Measurements from ENCODE around the gene PEX16.

The PEX16 gene

GRCh38 chr11:45930031-45930794 lies 12.5 kb upstream of the PEX16 start:
- TF ChIP-seq TAF1 (IDR thresholded peaks at IDR 0.05; ENCODE audit: low read depth) (no peak), TEAD4 (IDR thresholded peaks at IDR 0.05) (no peak), REST (IDR thresholded peaks at IDR 0.05; ENCODE audit: low read depth) (no peak), TCF12 (IDR thresholded peaks at IDR 0.05; ENCODE audit: low read depth) (no peak), CEBPB (IDR thresholded peaks at IDR 0.05) (no peak), MAX (IDR thresholded peaks at IDR 0.05) (no peak), CREB1 (IDR thresholded peaks at IDR 0.05; ENCODE audit: low read depth) (no peak), EP300 (IDR thresholded peaks at IDR 0.05; ENCODE audit: borderline replicate concordance) (no peak), FOXM1 (IDR thresholded peaks at IDR 0.05; ENCODE audit: borderline replicate concordance, low read depth) (no peak), RAD21 (IDR thresholded peaks at IDR 0.05; ENCODE audit: low read depth) (no peak), ZBTB7A (IDR thresholded peaks at IDR 0.05; ENCODE audit: low read depth) (no peak), EGR1 (IDR thresholded peaks at IDR 0.05) (no peak), NFIC (IDR thresholded peaks at IDR 0.05) (no peak)

GRCh38 chr11:45929486-45930030 lies 11.9 kb upstream of the PEX16 start:
- TF ChIP-seq RAD21 (IDR thresholded peaks at IDR 0.05; ENCODE audit: low read depth) (no peak), FOXM1 (IDR thresholded peaks at IDR 0.05; ENCODE audit: borderline replicate concordance, low read depth) (no peak), TCF12 (IDR thresholded peaks at IDR 0.05; ENCODE audit: low read depth) (no peak), REST (IDR thresholded peaks at IDR 0.05; ENCODE audit: low read depth) (no peak), TAF1 (IDR thresholded peaks at IDR 0.05; ENCODE audit: low read depth) (no peak), TEAD4 (IDR thresholded peaks at IDR 0.05) (no peak), MAX (IDR thresholded peaks at IDR 0.05) (no peak), CREB1 (IDR thresholded peaks at IDR 0.05; ENCODE audit: low read depth) (no peak), YY1 (IDR thresholded peaks at IDR 0.05; ENCODE audit: low read depth) (no peak), USF1 (IDR thresholded peaks at IDR 0.05) (no peak), ZBTB7A (IDR thresholded peaks at IDR 0.05; ENCODE audit: low read depth) (no peak), CEBPB (IDR thresholded peaks at IDR 0.05) (no peak), EP300 (IDR thresholded peaks at IDR 0.05; ENCODE audit: borderline replicate concordance) (no peak), EGR1 (IDR thresholded peaks at IDR 0.05) (no peak), NFIC (IDR thresholded peaks at IDR 0.05) (no peak)

- TF ChIP-seq RAD21 (IDR thresholded peaks at IDR 0.05; ENCODE audit: low read depth), result no peak
- no peak for TF ChIP-seq USF1 (IDR thresholded peaks at IDR 0.05)
- TF ChIP-seq FOXM1 (IDR thresholded peaks at IDR 0.05; ENCODE audit: borderline replicate concordance, low read depth), result no peak
- TF ChIP-seq MAX (IDR thresholded peaks at IDR 0.05), result no peak
- no peak for TF ChIP-seq EP300 (IDR thresholded peaks at IDR 0.05; ENCODE audit: borderline replicate concordance)
- no peak for TF ChIP-seq ZBTB7A (IDR thresholded peaks at IDR 0.05; ENCODE audit: low read depth)
These were observed 11.0 kb upstream of the PEX16 start for GRCh38 chr11:45928535-45929215.

GRCh38 chr11:45927684-45928413 lies 10.2 kb upstream of the PEX16 start:
- TF ChIP-seq YY1 (IDR thresholded peaks at IDR 0.05; ENCODE audit: low read depth) (no peak), NFIC (IDR thresholded peaks at IDR 0.05) (no peak), REST (IDR thresholded peaks at IDR 0.05; ENCODE audit: low read depth) (no peak), USF1 (IDR thresholded peaks at IDR 0.05) (no peak), MAX (IDR thresholded peaks at IDR 0.05) (no peak), TAF1 (IDR thresholded peaks at IDR 0.05; ENCODE audit: low read depth) (no peak), TEAD4 (IDR thresholded peaks at IDR 0.05) (no peak), ZBTB7A (IDR thresholded peaks at IDR 0.05; ENCODE audit: low read depth) (no peak), RAD21 (IDR thresholded peaks at IDR 0.05; ENCODE audit: low read depth) (no peak), FOXM1 (IDR thresholded peaks at IDR 0.05; ENCODE audit: borderline replicate concordance, low read depth) (no peak), EP300 (IDR thresholded peaks at IDR 0.05; ENCODE audit: borderline replicate concordance) (no peak), TCF12 (IDR thresholded peaks at IDR 0.05; ENCODE audit: low read depth) (no peak), CREB1 (IDR thresholded peaks at IDR 0.05; ENCODE audit: low read depth) (no peak), CEBPB (IDR thresholded peaks at IDR 0.05) (no peak), EGR1 (IDR thresholded peaks at IDR 0.05) (no peak)
